Activated CD4-positive, alpha-beta T cell treated with anti-CD3 and anti-CD28 coated beads for 24 hours (primary cell): Measurements from ENCODE around the gene SPNS3.

ENCODE experiments used
- DNase-seq, 2 donors: peaks; one replicate each; pipeline ENCODE4 v3.0.0-alpha.2; 2020; ENCODE audit warnings: low read depth in 2 of 2

SPNS3 gene

DNA sequence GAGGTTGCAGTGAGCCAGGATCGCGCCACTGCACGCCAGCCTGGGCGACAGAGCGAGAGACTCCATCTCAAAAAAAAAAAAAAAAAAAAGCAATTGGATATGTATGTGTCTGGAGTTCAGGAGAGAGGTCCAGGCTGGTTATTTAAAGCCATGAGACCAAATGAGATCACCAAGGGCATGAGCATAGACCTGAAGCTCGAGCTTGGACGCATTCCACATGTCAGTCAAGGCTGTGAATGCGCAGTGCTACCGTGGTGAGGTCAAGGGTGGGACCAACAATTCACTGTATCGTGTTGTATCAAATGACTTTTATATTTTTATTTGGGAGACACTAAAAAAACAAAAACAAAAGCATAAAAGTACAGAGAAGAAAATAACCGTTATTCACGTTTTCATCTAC, 35.8 kb downstream of the SPNS3 start:
- DNase-seq: no peak

DNA sequence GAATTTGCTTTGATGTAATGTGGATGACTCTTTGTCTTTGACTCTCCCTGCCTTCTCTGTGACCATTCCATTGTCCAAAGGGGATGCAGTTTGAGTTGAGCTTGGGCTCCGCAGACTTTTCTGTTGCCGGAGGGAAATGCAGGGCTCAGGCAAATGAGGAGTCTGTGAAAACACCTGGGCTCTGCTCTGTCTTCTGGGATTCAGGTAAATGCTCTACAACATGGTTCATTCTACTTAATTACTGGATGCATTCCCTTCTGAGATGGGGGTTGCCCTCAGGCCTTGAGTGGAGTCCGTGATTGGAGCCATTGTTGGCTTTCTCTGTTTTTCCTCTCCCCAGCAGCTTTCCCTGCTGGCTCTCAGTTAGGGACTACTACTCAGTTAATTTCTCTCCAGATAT, 38.5 kb downstream of the SPNS3 start:
- no peak for DNase-seq

DNA sequence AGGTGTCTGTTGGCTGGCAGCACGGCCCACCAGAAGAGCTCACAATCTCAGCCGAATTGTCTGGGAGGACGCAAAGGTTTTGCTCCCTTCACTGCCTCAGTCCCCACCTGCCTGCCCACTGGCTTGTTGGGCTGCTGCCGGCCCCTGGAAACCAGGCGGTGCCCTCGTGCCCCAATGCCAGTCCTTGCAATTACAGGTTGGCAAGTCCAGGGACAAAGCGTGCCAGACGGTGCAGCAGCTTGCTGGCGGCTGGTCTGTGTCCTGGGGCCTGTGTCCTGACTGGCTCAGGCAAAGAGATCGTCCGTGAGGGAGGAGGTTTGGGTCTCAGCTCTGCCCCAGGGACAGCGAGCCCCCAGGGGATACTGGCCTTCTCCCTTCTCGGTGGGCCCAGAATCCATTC, 40.4 kb downstream of the SPNS3 start:
- no peak for DNase-seq

DNA sequence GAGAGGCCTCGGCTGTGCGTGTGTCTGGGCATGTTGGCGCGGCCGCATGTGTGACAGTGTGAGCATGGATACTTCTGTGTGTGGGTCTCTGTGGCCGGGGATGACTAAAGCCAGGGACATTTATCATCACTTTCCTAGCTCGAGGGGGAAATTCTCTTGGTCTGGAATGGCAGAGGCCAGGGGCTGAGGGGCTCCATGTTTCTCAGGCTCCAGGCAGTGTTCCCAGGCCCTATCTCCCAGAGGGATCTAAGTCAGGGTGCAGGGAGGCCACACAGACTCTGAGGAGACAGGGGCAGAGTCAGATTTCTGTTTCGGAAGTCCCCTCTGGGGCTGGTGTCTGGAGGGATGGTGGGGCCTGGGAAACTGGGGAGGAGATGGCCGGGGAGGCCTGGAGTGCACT, 41.3 kb downstream of the SPNS3 start:
- DNase-seq: no peak

DNA sequence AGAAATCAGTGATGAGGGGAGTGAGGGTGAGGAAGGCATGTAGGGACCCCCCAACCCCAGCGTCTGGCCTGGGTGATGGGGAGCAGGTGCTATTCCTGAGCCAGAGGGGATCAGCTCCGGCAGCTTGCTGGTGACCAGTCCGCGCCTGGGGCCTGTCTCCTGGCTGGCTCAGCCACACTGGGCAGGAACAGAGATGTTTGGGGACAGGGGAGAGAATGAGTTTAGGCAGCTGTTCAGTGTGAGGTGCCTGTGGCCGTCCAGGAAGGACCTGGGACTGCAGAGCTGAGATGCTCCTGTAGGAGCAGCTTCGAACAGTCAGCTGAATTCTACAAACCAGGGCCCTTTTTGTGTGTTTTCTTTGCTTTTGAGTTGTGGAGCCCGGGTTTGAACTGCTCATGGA, 41.7 kb downstream of the SPNS3 start:
- no peak for DNase-seq

DNA sequence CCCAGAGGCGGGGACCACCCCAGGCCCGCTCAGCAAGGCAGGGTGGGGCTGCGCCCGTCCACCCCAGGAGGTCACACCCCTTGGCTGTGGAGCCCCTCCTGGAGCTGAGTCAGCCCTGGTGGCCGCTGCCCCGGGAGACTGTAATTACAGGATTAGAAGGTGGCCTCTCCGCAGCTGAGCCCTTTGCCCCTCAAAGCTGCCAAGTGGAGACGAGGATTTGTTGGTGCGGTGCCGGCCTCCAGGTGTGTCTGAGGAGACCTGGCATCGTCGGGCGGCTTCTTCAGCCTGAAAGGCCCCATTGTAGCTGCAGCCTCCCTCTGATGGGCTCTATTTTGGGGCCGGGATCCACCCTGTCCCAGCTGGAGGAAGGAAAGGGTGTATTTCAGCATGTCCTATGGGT, 42.3 kb downstream of the SPNS3 start:
- no peak for DNase-seq

DNA sequence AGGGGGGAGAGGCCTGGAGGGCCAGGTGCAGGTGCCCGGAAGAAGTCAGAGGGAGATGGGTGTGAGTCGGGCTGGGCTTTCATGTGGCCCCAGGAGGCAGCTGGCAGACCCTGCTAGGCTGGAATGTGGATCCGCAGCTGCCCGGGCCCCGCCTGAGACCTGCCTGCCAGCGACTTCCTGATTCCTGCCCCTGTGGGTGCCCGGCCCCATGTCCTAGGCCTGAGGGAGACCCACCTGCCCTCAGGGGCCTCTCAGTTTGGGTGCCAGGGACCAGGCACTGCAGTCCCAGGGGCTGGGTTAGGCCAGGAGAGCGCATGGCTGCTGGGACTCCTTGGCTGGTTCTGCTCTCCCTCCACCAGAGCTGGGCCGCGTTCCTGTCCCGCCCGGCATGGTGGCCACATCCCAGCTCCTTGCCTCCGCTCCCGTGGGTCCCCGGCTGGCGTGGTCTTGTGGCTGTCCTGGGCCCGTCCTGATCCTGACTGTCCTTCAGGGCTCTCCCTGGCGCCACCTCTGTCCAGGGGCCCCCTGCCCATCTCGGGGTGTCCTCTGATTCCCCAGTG, 42.9 kb downstream of the SPNS3 start:
- no peak for DNase-seq

DNA sequence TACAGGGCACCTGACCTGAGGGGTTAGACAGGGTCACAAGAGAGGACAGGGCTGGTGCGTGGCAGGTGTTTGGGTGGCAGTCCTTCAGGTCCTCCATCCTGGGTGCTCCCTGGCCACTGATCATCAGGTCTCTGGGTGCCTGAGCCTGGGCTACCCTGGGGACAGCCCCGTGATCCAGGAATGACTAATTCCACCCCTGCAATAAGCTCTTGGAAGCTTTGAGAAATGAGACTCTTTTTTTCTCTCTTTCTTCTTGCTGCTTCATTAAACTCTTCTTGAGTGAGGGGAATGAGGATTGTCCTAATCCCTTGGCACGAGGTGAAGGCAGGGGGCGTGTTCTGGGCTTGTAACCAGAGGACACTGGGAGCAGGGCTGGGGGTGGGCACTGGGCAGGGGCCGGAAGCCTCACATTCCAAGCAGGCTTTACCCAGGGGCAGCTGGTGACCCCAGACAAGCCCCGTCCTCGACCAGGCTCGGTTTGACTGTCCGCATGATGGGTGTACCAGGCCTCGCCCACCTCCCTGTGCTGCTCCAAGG, 43.6 kb downstream of the SPNS3 start:
- DNase-seq: no peak

DNA sequence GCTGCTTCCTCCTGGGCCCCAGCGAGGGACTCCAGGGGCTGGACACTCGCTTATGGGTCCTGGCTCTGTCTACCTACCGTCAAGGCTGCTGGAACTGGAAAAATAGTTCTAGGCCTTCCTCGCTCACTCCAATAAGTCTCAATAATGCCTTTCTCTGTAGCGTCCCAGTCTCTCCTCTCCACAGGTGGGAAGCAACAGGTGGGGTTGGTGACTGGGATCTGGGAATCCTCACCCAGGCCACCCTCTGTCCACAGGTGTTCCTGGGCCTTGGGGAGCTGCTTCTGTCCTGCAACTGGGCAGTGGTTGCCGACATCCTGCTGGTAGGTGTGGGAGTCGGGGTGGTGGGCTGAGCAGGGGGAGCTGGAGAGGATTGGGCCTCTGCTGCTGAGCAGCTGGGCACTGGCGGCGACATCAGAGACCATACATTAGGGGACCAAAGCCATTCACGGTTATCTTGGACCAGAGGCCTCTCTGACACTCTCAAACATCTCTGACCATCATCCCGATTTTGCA, 44.6 kb downstream of the SPNS3 start:
- DNase-seq: no peak

DNA sequence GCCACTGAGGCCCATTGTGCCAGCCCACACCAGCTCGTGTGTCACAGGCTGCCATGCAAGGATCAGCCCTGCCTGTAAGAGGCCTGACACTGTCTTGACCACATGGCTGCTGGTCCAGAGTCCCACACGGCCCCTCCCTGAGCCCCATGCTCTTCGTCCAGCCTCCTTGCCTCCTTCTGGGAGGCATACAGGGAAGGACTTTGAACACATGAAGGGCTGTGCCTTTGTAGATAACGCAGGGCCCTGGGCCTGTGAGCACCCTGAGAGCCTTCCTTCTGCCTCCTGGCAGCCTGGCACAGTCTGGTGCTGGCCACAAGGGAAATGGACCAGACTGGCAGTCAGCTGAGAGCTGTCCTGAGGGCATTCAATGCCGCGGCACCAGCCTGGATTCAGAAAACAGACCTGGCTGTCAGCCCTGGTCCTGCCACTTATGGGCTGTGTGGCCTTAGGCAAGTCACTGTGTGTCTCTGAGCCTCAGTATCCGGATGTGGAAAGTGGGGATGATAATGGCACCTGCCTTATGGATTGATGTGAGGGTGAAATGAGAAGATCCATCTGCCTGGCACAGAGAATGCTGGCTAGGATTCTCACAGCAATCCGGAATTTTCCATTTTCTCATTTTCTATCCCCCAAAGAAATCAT, 45.7 kb downstream of the SPNS3 start:
- no peak for DNase-seq

DNA sequence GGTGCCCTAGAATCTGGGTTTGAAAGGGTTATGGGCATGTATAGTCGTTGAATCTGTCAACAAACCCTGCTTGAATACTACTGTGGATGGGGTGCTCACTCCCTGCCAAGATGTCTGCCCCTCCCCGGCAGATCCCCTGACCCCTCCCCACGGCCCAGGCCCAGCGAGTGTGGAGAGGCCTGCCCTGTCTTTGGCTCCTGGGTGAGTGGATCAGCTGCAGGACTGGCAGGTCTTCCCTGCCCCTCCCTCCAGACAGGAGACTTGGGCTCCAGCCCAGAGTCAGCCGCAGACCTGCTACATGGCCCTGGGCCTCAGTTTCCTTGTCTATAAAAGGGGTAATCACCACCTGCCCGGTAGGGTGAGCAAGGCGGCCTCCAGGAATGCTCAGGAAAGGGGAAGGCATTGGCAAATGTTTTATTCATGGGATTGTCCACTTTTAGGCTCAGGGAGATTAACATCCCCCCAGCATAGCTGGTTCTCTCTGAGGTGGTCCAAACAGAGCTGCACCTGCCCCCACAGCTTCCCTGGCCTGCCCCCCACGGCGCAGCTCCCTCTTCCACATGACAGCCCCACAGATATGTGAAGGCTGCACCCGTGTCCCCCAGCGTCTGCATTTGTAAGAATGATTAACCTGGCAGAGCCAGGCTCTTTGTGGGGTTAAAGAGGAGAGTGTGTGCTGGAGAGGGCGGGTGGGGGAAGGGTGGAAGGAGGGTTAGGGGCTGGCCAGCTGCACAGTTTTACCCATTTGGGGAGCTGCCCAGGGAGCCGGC, 46.4 kb downstream of the SPNS3 start:
- DNase-seq: no peak

DNA sequence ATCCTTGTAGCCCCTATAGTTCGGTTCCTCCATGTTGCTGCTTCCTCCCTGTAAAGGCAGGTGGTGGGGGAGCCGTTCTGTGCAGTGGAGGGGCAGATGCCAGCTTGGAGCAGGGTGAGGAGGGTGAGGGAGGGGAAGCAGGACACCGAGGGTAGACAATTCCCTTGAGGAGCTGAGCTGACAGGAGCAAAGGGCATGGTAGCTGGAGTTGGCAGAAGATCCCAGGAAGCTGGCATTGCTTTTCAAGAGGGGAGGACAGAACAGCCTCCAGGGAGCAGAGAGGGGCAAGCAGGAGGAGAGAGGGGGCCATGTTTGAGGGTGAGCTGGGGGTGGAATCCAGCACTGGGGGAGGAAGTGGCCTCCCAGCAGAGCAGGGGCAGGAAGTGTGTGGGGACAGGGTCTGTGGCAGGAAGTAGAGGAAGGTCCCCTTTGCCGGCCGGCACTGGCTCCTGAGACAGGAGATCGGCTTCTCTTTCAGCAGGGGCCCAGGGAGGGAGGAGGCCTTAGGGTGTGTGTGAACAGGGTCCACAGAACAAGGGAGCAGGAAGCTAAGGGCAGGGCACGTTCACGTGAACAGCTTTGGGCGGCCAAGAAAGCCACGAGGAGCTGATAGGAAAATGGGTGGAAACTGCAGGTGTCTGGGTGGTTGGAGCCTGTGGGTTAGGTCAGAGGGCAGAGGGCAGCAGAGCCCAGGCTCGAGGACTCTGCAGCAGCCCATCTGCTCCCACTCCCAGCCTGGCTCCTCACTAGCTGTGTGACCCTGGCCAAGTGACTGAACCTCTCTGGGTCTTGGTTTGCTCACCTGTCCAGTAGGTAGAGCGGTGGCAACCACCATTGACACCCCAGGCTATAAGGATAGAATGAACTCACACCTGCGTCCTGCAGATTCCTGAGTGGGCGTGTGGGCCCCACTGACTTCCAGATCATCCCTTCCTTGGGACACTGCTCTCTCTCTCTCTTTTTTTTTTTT, 47.5 kb downstream of the SPNS3 start:
- DNase-seq: peak in 1 of 2 donors; percentile 28

DNA sequence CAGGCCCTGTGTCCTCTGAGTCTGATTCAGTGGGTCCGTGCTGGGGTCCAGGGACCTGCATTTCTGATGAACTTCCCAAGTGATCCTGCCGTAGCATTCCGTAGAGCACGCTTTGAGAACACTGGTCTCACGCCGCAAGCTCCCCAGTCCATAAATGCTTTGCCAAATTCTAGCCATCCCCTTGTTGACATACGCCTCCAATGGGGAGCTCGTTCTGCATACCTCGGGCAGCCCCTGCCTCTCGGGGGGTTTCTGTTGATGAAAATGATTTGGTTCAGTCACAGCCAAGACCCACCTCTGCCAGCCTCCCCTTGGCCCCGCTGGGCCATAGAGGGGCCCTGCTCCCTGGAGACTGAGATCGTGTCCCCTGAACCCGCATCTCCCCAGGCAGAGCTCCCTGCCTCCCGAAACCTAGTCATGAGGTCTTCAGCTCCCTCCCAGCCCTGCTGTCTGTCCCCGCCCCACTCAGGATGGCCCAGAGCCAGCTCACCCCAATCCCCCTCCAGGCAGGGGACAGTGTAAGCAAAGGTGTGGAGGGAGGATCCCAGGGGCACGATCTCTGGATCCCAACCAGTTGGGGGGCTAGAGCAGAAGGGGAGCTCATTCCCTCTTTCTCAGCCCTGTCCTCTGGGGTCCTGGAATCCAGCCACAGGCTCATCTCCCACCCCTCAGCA, 48.7 kb downstream of the SPNS3 start:
- no peak for DNase-seq

DNA sequence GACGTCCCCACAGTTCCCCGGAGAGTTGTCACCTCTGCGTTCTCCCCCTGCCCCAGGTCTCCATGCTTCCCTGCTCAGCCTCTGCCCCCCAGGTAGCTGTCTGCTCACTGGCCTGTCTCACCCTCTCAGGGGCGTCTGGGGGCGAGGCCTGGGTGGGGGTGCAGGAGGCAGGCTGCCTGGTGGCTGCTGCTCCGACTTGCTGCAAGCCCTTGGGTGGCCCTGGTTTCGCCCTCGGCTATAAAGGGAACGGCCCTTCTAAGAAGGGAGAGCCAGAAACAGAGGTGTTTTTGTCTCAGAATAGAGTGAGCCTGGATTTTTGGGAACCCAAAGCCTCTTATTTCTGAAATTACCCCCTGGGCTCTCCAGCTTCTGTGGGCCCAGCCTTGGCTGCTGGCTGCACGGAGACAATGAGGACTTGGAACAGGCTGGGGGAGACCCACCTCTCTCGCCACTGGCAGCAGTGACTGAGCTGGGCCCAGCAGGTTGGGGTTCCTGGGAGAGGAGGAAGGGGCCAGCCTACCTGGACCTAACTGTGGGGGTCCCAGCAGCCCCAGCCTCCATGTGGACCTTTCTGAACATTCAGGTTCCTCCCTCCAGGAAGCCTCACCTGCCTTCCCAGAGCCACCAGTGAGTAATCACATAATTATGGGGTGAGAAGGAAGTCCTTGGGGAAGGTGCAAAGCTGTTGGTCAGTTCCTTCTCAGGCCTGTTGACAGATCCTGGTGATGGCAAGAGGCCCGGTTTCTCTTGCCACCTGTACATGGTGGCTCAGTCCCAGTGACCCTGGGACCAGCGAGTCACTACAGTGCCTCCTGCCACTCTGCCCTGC, 49.5 kb downstream of the SPNS3 start:
- no peak for DNase-seq

DNA sequence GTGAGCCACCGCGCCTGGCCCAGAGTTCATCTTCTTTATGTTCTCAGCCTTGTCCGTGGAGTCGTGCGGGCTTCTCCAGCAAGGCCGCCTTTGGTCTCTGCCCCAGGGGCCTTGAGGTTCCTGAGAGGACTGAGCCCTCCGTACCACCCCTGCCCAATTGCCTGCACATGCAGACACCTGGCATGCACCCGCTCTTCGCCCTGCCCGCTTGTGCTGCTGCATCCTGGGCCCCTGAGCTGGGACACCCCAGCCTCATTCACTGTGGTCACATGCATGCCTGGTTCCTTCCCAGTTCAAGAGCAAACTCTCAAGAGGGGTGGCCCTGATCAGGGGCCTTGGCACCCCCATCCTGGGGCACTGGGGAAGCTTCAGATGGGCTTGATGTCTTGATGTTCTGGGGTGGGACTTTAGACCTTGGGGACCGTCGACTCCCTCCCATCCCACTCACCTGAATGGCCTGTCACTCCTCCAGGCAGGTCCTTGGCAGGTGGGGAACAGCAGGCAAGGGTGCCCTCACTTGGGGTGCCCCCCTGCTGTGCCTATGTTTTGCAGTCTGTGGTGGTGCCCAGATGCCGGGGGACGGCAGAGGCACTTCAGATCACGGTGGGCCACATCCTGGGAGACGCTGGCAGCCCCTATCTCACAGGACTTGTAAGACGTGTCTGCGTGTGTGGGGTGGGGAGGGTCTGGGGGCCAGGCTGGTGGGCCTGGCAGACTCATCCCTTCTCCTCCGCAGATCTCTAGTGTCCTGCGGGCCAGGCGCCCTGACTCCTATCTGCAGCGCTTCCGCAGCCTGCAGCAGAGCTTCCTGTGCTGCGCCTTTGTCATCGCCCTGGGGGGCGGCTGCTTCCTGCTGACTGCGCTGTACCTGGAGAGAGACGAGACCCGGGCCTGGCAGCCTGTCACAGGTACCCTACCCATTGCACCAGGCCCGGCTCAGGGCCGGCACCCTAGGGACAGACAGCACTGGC, 52.2 kb downstream of the SPNS3 start:
- DNase-seq: peak; percentile 31 to 38

DNA sequence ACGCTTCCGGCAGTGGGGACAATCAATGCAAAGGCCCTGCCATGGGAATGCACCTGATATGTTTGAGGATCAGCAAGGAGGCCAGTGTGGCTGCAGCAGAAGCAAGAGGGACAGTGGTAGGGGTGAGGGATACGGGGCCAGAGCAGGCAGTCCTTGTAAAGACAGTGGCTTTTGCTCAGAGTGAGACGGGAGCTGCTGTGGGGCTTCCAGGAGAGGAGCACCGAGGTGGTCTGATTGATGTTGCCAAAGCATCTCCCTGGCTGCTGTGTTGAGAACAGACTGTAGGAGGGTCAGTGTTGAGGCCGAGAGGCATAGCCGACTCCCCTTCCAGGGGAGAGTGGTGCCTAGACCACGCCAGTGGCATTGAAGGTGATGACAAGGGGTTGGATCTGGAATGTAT, 53.6 kb downstream of the SPNS3 start:
- DNase-seq: no peak

DNA sequence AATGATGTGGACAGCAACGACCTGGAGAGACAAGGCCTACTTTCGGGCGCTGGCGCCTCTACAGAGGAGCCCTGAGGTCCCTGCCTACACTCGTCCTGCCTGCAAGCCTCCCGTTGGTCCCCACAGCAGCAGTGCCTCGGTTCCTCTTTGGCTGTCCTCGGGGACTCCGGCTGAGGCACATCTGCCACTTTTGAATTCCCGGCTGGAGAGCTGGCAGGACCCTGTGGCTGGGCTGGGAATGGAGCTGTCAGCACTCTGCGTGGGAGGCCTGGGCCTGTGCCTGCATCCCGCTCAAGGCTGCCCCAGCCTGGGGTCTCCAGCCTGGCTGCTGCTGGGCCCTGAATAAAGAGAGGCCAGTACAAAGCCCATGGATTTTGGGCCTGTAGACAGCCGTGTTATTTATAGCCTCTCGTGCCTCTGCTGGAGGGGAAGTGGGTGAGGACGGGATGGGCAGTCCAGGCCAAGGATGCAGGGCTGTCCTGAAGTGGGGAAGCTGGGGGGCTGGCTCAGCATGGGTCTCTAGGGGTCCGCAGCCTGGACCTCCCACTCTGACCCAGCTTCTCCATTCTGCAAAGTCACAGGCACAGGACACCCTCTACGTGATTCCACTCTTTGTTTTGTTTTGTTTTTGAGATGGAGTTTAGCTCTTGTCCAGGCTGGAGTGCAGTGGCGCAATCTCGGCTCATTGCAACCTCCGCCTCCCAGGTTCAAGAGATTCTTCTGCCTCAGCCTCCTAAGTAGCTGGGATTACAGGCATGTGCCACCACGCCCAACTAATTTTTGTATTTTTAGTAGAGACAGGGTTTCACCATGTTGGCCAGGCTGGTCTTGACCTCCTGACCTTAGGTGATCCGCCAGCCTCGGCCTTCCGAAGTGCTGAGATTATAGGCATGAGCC, 54.3 kb downstream of the SPNS3 start:
- DNase-seq: no peak
